ENCODE measurements around the gene EIF4A2. TPM values are rescaled to one million over a fixed set of nuclear protein-coding genes. Genes with fewer than 3 reads are reported as not detected.
"Not testable (repeated sequence)": the region's sequence is repeated elsewhere in the genome, so short reads cannot be mapped to it uniquely, and the experiment has no call there.

EIF4A2 gene
- polyA plus RNA-seq, 3 donors, result 981 to 1,043 (median 986) TPM

DNA sequence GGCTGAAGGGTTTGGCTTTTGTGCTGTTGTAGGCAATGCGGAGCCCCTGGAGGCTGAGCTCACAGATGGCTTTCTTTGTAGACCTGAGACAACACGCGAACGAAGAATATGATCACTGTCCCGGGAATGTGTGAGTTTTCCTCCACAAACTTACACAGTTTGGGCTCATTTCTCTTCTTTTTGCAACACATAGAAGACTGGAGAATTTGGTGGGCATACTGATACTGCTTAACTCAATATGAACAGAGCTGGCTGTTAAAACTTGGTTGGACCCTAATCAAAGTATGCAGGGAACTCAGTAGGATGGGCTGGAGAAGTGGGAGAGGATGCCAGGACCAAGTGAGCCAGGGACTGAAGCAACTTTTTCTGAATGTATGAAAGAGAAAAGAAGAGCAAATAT lies 35.1 kb downstream of the EIF4A2 start:
- no peak for DNase-seq (ENCODE audit: low read depth in 3 of 3, low spot score in 2 of 3)

DNA sequence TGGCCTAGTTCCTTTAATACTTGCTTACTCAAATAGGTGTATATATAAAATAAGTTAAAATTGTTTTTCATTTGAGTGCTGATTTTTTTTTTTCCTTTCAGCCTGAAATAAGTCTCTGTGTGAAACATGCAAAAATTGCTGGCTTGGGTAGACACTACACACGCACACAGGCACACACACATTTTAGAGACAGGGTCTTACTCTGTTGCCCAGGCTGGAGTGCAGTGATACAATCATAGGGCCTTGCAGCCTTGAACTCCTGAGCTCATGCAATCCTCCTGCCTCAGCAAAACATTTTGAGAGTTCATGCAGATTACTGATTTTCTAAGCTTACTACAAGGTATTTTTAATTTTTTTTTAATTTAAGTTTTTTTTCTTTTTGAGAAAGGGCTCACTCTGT lies 35.6 kb downstream of the EIF4A2 start:
- no peak for DNase-seq (ENCODE audit: low read depth in 3 of 3, low spot score in 2 of 3)

DNA sequence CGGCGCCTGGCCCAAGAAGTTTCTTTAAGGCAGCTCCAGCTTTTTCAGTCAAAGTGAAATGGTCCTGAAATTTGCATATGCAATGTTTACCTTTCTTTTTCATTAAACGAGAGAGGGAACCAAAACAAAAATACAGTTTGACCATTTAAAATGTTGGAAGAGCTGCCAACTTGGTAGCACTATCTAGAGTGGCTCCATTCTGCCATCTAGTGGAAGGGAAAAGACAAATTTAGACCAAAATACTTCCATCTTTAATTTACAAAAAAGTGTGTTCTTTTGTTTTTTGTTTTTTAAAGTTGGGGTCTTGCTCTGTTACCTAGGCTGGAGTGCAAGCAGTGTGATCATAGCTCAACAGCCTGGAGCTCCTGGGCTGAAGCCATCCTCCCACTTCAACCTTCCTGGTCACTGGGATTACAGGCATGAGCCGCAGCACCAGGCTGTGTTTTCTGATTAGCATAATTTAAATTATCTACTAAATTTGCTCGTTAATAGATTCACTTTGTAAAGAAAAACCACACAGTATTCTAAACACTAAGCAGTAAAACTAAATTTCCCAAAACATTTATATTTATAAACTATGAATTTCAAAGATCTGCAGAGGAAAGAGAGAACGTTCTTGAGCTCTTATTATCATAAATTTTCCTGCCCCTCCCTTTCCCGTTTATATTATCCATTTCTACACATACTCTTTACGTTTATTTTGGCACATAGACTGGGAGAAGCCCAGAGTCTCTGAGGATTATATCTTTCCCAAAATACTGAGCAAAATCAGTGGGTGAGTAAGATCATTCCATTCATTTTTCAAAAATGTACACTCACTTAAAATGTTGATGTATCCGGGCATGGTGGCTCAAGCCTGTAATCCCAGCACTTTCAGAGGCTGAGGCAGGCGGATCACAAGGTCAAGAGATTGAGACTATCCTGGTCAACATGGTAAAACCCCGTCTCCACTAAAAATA lies 38.3 kb downstream of the EIF4A2 start:
- no peak for DNase-seq (ENCODE audit: low read depth in 3 of 3, low spot score in 2 of 3)

DNA sequence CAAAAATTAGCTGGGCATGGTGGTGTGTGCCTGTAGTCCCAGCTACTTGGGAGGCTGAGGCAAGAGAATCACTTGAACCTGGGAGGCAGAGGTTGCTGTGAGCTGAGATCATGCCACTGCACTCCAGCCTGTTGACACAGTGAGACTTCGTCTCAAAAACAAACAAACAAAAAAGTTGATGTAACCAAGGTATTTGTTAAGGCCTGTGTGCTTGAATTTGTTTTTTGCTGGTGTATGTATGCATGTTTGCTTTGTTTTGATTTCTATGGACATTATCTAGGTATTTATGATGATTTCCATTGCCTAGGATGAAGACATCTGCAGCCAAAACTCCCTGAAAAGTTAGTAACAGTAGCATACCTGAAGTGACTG lies 39.0 kb downstream of the EIF4A2 start:
- not testable (repeated sequence) for DNase-seq (ENCODE audit: low read depth in 3 of 3, low spot score in 2 of 3)

DNA sequence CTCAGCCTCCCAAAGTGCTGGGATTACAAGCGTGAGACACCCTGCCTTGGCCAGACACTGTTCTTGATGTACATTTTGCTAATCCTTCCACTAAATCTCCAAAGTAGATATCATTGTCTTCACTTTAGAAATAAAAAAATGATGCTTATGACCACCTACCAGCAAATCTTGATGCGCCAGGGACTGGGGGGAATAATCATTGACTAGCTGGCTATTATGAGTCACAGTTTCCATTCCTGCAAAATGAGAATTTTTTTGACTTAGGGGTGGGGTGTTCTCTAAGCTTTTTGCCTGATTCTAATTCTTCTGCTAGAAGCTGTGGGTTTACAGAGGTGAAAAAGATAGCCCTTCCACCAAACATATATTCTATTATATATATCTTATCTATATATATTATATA lies 40.0 kb downstream of the EIF4A2 start:
- DNase-seq (ENCODE audit: low read depth in 3 of 3, low spot score in 2 of 3), result no peak

DNA sequence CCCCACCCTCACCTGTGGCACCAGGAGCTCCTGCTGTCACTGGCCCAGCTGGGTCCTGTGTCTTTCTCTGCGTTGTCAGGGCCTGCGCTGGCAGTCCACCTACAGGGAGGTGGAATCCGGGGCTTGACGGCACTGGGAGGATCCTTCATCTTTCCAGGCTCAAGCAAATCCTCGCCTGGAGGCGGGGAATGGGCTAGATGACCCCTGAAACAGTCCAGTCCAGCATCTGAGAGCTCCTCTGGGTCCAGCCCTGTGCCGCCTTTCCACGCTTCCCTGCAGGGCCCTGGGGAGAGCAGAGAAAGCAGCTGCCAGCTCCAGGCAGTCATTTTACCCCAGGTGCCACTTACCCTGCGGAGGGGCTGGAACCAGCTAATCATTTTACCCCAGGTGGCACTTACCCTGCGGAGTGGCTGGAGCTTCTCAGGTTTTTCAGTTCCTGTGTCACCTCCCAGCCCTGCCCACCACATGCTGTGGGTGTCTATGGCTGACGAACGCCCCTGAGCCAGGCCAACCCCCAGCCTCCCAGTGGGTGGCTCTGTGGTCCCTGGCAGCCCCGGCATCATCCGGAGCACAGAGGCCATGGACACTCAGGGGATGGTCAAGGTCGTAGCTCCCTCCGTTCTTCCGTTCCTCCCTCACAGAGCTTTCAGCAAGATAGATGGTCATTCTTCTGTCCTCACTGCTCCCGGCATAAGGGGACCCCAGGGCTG lies 41.2 kb downstream of the EIF4A2 start:
- DNase-seq (ENCODE audit: low read depth in 3 of 3, low spot score in 2 of 3), result no peak

DNA sequence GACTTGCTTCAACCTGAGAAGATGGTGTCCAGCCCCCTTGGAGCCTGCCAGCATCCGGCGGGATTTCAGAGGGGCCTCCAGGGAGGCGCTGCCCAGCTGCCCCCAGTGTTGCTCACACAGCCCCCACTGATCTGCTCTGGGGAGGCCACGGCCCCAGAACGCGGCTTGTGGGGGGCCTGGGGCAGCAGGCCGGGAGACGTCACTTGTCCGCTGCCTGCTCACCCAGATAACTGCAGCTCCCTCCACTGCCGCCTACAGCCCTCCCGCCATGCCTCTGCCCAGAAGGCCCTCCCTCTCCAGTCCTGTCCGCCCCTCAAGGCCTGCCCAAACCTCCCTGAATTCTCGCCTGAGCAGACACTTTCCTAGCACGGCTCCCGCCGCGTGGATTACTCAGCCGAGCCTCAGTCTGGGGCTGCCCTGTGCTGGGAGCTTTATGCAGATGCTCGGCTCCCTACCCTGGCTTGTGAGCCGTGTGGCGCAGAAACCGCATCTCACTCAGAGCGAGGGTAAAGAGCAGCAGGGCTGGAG lies 42.0 kb downstream of the EIF4A2 start:
- DNase-seq (ENCODE audit: low read depth in 3 of 3, low spot score in 2 of 3), result no peak

DNA sequence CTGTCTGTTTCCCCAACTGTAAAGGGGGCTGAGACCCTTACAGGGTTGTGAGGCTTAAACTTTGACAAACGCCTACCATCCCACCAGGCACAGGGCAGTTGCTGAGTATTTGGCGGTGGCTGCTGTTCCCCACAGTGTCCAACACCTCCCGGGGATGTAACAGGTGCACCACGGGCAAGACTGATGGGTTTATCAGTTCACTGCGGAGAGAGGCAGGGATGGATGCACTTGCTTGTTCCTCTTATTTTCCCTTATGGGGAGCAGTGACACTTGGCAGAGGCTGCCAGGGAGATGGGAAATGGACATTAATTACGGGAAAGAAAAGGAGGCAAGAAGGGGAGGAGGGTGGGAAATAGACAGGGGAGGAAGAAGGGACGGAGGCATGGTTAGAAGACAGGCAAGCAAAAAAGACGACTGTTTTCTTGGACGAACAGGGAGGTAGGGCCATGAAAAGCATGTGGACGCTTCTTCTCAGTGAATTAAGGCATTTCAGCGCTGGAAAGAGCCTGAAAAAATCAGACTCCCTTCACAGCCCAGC lies 42.6 kb downstream of the EIF4A2 start:
- DNase-seq (ENCODE audit: low read depth in 3 of 3, low spot score in 2 of 3), result no peak

DNA sequence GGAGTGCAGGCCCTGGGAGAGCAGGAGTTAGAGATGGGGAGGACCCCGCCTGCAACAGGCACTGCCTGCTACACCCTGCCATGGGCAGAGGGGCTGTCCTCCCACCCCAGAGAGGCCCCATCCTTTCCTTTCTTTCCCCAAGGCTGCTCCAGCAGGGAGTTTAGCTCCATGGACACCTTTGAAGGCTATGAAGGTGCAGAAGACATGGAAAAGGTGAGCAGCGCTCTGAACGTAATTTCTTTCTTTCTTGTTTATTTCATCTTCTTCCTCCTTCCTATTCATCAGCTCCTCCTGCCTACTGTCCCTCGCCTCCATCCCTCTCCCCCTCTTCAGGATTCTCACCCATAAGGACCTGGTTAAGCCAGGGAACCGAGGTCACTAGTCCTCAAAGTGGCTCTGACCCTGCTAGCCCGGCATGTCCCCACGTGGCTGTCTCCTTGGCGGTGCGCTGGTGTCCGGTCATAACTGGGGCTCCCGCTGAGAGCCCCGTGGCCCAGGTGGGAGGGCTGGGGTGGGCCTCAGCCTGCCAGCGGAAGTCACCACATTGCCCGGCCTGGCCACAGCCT lies 43.1 kb downstream of the EIF4A2 start:
- no peak for DNase-seq (ENCODE audit: low read depth in 3 of 3, low spot score in 2 of 3)

DNA sequence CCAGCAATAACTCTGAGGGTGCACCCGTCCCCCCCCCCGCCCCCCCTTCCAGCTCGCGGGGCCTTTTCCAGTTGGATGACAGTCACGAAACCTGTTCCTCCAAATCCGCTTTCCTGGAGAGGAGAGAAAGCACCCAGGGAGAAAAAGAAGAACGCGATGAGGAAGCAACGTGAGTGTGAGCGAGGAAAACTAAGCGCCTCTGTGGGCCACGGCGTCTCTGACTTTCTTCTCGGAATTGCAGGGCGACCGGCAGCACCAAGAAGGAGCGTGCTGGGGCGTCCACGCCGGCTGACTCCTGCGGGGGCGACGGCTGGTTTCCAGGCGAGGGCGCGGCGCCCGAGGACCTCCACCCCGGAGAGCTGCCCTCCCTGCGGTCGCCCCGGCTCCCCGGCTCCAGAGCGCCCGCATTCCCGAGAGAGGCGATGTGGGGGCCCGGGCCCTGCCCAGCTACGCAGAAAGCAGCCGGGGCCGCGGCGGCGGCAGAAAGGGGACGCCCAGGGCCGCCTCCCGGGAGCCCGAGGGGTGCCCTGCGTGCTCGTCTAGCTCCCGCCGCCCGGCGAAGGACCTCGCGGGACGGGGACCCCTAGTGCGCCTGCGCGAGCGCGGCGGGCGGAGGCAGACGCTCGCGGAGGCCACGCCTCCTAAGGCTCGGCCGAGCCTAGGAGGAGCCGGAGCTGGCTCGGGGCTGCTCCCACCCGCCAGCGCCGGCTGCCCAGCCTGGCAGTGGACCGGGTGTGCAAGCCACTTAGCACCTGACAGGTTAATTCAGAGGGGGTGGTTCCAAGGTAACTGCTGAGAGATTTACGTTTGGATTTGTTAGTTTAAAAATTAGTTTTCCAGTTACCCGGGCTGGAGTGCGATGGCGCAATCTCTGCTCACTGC lies 43.8 kb downstream of the EIF4A2 start:
- peak in 2 of 3 donors; percentile 59 to 71 for DNase-seq (ENCODE audit: low read depth in 3 of 3, low spot score in 2 of 3)

DNA sequence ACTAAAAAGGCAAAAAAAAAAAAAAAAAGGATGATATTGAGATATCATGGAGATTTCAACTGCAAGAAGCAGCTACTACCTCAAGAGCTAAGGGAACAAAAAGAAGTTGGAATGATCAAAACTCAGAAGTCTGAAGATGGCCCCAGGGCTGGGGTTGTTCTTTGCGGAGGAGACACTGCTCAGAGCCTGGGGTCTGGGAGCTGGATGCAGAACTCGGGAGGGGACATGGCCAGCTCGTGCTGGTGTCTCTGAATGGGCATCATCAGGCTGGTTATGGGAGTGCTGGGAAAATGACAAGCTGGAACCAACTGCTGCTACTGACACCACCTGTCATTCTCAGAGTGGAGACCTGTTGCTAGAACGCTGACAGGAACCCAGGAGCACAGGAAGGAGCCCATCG lies 45.0 kb downstream of the EIF4A2 start:
- no peak for DNase-seq (ENCODE audit: low read depth in 3 of 3, low spot score in 2 of 3)

DNA sequence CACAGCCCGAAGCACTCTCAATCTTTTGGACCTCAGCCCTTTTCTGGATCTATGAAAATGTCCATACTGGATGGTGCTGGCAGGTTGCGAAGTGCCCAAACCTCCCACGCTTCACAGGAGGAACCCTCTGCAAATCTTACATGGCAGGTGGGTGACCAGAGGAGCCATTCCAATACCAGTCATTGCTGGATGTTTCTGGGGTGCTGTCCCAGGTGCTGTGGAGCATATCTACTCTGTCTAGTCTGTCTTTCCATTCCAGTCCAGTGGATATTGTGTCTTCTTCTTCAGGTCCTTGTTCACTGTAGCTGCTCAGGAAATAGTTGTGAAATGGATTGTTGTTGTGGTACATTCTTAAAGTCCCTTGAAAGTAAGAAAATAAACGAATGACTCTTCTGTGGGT lies 48.4 kb downstream of the EIF4A2 start:
- no peak for DNase-seq (ENCODE audit: low read depth in 3 of 3, low spot score in 2 of 3)

DNA sequence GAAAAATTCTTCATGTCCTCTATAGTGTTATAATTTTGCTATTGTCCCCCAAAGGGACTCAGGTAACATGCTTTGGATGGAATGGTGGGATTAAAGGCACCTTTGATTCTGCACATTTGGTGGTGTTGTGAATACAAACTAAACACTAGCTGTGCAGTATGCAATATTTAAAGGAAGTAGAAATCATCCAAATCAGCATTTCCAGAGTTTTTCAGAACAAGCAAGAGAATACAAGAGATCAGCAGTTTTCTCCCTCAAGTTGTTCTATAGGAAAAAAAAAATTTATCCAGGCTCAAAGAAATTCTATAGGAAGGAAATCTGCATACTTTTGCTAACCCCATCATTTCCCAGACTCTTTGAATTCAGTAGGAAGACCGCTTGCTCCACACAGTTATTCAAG lies 48.9 kb downstream of the EIF4A2 start:
- DNase-seq (ENCODE audit: low read depth in 3 of 3, low spot score in 2 of 3), result no peak

Other genes with a start within 250 kb of the EIF4A2 start
- gene CRYGS, start 239.2 kb upstream of the EIF4A2 start, polyA plus RNA-seq (ENCODE audit: insufficient read length in 3 of 3), result 1 to 10 TPM; 5.3 to 5.6 (median 5.6) TPM
- gene TBCCD1, start 216.2 kb upstream of the EIF4A2 start, polyA plus RNA-seq (ENCODE audit: insufficient read length in 3 of 3), result 10 to 100 TPM; 19.3 to 19.7 (median 19.5) TPM
- 10 to 100 TPM; 65.8 to 68.8 (median 67.4) TPM for gene DNAJB11, start 212.9 kb upstream of the EIF4A2 start, polyA plus RNA-seq (ENCODE audit: insufficient read length in 3 of 3)
- 1 to 10 TPM in 2 of 3 donors, under 1 TPM in 1; 0.69 to 2.7 (median 1.0) TPM for gene AHSG, start 170.5 kb upstream of the EIF4A2 start, polyA plus RNA-seq (ENCODE audit: insufficient read length in 3 of 3)
- gene FETUB, start 143.2 kb upstream of the EIF4A2 start, polyA plus RNA-seq (ENCODE audit: insufficient read length in 3 of 3), result under 1 TPM in 1 of 3 donors, not detected in 2; 0.33 TPM
- gene HRG, start 117.6 kb upstream of the EIF4A2 start, polyA plus RNA-seq (ENCODE audit: insufficient read length in 3 of 3), result 1 to 10 TPM; 2.1 to 2.8 (median 2.2) TPM
- gene KNG1, start 66.2 kb upstream of the EIF4A2 start, polyA plus RNA-seq (ENCODE audit: insufficient read length in 3 of 3), result 100 to 1,000 TPM; 144 to 168 (median 163) TPM
- 10 to 100 TPM; 44.0 to 58.3 (median 54.9) TPM for gene RFC4, start 22.9 kb downstream of the EIF4A2 start, polyA plus RNA-seq (ENCODE audit: insufficient read length in 3 of 3)
- gene ADIPOQ, start 59.1 kb downstream of the EIF4A2 start, polyA plus RNA-seq (ENCODE audit: insufficient read length in 3 of 3), result under 1 TPM in 2 of 3 donors, not detected in 1; 0.03 to 0.04 TPM
- gene ST6GAL1, start 146.9 kb downstream of the EIF4A2 start, polyA plus RNA-seq (ENCODE audit: insufficient read length in 3 of 3), result 10 to 100 TPM; 65.8 to 81.0 (median 72.8) TPM